SKM-1 (cell line): ENCODE data around the gene REST.
A peak's percentile ranks its signal among the peaks of the same experiment; 100 is the strongest.
"Not testable (repeated sequence)": the region's sequence is repeated elsewhere in the genome, so short reads cannot be mapped to it uniquely, and the experiment has no call there.

Source experiments
- DNase-seq: peaks from one replicate; lab custom pipeline; 2025; ENCODE audit not compliant: unreplicated experiment; lab: John Stamatoyannopoulos, UW

REST gene

DNA sequence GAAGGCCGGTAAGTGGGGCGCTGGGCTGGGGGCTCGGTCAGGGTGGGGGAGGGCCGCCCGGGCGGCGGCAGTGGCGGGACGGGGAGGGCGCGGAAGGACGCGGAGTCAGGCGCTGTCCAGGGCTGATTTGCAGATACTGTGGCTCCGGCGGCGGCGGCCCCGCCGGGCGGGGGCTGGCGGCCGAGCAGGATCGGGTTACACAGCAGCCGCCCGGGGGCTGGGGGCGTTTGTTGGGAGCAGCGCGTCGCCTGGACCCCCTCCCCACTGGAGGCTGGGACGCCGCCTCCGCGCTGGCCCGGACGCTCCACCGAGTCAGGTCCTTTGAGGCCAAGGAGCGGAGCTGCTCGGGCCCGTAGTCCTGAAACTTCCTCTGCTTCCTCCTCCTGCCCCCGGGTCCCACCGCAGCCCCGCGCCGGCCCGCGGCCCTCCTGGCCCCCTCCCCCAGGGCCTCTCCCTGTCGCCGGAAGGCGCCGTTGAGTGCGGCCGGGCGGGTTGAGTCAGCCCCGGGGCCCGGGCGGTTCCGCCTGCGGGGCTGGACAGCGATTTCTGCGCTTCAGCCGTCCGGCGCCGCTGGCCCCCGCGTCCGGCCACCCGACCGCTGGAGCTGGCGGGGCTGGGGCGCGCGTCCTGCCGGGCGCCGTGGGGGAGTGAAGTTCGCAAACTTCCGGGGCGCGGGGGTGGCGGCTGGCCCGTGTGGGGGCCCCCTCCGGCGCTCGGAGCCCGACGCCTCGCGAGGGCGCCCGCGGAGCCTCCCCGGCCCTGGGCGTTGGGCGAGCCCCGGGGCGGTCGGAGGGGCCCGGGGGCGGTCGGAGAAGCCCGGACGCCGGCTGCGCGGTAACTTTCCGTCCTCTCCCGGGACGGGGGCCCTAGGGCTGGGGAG is 746 bp downstream of the REST start:
- DNase-seq: peak; percentile 48

DNA sequence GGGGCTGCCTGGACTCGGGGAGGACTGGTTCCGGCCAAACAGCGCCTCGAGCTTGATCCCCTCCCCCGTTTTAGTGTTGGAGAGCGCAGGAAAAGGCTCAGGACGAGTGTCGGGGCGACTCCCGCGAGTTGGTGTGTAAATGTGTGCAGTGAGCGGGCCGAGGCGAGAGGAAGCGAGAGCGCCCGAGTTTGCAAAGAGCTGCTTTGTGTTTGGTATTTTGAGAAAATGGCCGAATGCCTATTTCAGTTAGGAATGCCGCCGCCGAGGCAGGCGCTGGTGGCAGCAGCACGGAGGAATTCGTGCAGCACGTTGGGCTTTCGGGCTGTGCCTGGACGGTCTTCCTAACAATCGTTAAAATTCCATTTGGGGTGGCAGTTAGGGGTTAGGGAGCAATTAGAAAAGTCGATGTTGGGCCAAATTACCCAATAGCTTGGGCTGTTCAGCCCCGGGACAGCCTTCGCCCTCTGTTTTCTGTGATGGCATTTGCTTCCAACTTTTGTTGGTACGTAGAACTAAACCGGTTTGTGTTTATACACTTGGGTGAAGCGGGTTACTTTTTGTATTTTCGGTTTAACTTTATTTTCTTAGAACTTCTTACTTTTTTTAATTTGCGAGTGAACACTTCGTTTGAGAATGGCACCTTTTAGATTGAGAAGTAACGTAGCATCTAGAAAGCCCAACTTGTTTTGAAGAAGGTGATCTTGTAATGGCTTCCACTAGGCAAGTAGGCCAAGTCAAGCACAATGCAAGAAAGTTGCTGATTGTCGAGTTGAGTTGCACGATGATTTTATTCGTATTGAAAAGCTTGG is 1.6 kb downstream of the REST start:
- no peak for DNase-seq

DNA sequence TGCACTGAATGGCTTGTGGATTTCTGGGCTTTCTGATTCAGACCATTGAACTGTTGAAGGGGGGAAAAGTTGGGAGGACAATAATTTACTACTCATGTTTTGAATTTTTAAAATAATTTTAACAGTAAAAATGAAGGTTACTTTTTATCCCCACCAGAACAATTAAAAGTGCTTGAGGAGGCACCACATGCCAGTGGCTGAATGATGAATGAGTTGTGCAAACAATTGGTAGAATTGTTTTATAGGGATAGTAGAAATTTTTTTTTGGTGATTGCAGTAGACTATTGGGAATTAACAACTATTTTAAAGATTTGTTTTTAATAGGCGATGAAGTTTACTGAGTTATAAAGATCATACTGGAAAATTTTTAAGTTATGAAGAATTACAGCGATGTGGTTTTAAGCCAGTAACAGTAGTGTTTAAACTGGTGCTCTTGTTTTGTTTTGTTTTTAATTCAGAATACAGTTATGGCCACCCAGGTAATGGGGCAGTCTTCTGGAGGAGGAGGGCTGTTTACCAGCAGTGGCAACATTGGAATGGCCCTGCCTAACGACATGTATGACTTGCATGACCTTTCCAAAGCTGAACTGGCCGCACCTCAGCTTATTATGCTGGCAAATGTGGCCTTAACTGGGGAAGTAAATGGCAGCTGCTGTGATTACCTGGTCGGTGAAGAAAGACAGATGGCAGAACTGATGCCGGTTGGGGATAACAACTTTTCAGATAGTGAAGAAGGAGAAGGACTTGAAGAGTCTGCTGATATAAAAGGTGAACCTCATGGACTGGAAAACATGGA is 2.7 kb downstream of the REST start:
- no peak for DNase-seq

DNA sequence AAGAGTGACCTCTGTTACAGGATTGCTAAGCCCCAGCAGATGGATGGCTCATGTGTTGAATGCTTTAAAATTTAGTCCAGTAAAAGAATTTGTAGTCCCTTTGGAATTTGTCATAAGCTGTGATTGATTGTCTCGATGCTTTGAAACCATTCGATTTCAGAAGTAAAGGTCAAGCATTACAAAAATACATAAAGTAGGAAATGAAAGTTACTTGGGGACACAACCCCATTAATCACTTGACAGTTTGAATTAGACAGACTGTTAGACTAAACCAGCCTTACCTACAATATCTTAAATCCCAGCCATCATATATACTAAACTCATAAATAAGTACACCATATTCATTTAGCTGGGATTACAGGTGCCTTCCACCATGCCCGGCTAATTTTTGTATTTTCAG is 6.6 kb downstream of the REST start:
- no peak for DNase-seq

DNA sequence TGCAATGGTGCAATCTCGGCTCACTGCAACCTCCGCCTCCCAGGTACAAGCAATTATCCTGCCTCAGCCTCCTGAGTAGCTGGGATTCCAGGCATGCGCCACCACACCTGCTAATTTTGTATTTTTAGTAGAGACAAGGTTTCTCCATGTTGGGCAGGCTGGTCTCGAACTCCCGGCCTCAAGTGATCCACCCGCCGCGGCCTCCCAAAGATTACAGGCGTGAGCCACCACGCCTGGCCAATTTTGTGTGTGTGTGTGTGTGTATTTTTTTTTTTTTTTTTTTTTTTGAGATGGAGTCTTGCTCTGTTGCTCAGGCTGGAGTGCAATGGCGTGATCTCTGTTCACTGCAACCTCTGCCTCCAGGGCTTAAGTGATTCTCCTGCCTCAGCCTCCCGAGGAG is 7.3 kb downstream of the REST start:
- DNase-seq: not testable (repeated sequence)

DNA sequence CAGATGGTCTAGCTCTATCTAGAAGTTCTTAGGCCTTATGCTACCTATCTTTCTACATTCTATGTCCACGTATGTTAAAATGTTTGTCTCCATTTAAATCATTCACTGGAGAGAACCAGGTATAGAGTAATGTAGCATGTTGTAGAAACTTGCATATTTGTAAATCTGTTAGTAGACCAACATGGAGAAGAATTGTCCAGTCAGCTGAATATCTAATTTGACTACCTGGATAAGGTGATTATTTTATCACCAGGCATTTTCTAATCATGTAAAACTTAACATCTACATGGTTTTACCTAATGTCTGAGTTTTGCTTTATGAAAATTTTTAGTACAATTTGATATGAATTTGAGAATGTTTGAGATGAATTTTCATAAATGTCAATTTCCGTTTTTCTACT is 19.5 kb downstream of the REST start:
- DNase-seq: no peak

DNA sequence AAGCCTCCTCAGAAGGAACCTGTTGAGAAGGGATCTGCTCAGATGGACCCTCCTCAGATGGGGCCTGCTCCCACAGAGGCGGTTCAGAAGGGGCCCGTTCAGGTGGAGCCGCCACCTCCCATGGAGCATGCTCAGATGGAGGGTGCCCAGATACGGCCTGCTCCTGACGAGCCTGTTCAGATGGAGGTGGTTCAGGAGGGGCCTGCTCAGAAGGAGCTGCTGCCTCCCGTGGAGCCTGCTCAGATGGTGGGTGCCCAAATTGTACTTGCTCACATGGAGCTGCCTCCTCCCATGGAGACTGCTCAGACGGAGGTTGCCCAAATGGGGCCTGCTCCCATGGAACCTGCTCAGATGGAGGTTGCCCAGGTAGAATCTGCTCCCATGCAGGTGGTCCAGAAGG is 22.9 kb downstream of the REST start:
- DNase-seq: no peak

DNA sequence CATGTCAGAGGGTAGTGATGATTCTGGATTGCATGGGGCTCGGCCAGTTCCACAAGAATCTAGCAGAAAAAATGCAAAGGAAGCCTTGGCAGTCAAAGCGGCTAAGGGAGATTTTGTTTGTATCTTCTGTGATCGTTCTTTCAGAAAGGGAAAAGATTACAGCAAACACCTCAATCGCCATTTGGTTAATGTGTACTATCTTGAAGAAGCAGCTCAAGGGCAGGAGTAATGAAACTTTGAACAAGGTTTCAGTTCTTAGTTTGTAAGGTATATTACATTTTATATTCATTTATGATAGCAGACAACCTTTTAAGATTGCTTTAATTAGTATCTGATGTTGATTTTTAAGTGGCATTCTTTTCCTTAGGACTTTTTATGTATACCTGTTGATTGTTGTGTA is 24.2 kb downstream of the REST start:
- DNase-seq: no peak

DNA sequence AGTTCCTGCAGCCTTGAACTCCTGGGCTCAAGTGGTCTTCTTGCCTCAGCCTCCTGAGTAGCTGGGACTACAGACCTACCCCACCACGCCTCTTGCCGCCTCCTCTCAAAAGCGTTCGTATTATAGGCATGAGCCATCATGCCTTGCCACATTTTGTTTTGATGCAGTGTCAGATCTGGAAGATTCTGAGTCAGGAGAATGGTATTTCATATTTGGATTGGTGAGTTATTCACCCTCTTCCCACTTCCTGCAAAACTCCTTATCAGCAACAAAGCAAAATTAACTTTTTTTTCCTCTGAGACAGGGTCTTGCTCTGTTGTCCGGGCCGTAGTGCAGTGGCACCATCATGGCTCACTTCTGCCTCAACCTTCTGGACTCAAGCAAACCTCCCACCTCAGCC is 29.6 kb downstream of the REST start:
- DNase-seq: no peak

DNA sequence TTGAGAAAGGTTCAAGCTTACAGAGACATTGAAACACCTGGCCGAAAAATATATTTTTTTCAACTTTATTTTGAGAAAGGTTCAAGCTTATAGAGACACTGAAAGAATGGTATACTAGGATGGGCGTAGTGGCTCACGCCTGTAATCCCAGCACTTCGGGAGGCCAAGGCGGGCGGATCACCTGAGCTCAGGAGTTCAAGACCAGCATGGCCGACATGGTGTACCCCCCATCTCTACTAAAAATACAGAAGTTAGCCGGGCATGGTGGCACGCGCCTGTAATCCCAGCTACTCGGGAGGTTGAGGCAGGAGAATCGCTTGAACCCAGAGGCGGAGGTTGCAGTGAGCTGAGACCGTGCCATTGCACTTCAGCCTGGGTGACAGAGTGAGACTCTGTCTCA is 32.1 kb downstream of the REST start:
- DNase-seq: not testable (repeated sequence)

DNA sequence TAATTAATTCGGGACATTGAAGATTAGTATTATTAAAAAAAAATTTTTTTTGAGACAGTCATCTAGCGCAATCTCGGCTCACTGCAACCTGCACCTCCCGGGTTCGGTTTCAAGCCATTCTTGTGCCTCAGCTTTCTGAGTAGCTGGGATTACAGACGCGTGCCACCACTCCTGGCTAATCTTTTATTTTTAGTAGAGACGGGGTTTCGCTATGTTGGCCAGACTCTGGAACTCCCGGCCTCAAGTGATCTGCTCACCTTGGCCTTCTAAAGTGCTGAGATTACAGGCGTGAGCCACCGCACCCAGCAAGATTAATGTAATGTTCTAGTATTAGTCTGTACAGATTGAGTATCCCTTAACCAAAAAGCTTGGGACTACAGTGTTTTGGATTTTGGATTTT is 32.7 kb downstream of the REST start:
- no peak for DNase-seq

DNA sequence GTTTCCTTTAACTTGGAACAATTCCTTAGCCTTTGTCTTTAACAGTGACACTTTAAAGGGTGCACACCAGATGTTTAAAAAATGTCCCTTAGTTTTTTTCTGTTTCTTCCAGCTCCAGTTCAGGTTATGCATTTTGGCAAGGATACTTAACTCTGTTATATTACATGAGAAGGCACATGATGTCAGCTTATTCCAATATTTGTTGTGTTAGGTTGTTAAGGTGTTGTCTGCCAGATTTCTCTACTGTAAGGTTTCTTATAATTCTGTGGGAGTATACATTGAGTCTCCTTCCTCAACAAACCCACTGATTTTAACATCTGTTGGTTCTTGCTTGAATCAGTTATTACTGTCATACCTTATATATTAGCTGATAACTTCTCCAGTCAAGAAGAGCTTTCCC is 33.3 kb downstream of the REST start:
- no peak for DNase-seq

DNA sequence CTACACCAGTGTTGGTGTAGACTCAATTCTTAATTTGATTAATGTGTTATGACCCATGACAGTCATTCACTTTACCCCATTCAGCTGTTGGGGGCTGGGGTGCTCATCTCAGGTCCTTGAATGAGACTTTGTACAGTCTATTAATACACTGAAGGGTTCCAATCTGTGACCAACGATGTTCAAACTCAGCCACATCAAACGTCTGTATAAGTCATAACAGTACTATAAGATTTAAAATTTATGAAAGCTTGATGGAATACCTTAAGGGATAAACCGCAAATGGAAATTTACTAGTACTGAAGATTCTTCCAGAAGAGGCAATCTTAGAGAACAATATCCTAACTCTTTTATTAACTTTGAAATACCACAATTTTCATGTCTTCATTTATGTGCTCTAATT is 33.7 kb downstream of the REST start:
- DNase-seq: no peak

DNA sequence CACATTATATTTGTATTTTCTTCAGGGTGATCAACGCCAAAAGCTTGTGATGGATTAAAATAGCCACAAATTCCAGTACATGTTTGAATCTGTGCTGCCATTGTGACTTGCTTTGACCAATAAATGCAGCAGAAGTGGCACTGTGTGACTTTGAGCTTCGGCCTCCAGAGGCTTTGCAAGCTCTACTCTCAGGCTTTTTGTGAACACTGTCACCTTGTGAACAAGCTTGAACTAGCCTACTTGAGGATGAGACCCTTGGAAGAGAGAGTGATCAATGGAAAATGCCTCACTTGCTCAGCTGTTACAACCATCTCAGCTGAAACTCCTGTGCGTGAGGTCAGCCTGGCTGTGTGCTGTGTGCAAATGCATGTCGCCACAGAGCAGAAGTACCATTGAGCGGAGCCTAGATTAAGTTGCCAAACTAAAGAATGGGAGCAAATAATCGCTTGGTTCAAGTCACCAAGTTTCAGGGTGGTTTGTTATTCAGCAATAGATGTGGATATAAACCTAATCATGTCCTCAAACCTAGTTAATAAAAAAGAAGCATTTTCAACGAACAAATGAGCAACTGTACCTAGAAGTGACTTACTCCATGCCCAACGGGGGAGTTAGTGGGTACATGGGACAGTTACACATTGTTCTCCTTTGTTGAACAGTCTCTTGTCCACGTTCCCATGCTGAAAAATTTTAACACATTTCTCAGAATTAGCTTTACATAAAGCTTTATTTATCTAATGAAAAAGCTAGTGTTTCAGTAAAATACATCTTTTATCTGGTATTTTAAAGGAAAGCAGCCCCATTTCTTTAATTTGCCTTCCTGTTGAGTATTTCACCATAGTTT is 46.2 kb downstream of the REST start:
- DNase-seq: no peak

DNA sequence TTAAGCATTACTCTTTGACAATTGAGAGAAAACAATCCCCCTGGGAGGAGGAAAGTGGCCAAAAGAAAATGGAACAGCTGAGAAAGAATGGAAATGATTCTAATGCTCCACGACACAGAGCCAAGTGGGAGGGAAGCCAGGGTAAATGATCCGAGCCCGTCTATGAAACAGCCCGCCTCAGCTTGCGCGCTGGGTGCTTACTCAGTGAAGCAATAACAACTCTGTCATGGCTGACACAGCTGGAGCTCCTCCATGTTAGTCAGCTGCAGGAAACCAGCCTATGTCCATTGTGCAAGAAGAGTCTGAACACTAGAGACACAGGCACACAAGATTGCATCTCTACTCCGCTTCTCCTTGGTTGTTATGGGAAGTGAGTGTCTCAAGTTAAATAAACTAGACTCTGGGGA is 50.4 kb downstream of the REST start:
- peak; percentile 97 for DNase-seq

DNA sequence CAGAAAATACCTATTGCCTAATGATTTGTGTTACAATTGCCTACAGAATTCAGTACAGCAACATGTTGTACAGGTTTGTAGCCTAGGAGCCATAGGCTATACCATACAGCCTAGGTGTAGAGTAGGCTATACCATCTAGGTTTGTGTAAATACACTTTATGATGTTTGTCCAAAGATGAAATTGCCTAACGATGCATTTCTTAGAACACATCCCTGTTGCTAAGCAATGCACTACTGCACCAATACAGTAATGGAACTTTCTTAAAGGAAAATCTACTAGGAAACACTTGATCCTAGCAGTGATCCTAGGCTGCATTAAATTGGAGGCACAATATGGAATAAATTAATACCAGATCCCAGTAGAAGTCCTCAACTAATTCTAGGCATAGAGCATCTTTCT is 51.4 kb downstream of the REST start:
- DNase-seq: no peak

DNA sequence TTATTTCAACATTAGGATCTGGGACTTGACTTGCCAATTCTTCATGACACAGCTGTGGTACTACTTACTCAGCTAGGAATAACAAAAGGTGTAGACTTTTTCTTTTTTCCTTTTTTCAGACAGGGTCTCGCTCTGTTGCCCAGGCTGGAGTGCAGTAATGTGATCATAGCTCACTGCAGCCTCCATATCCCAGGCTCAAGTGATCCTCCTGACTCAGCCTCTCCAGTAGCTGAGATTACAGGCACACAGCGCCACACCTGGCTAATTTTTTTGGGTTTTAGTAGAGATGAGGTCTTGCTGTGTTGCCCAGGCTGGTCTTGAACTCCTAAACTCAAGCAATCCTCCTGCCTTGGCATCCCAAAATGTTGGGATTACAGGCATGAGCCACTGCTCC is 53.4 kb downstream of the REST start:
- no peak for DNase-seq

DNA sequence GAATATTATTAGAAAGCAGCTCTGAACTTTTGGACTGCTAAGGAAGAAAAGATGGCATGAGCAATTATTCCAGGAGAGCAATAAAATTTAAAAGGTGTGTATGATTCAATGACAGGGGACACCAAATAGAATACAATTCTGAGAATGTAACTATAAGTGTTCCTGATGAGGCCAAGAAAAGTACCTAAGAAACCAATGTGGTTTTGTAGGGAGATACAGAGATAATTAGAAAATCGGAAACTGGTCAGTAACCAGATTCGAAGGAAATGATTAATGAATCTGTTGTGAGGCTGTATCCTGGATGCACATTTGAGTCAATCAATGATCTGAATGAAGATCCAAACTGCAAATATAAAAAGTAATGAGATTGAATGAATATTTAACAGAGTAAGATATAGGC is 63.7 kb downstream of the REST start:
- no peak for DNase-seq

DNA sequence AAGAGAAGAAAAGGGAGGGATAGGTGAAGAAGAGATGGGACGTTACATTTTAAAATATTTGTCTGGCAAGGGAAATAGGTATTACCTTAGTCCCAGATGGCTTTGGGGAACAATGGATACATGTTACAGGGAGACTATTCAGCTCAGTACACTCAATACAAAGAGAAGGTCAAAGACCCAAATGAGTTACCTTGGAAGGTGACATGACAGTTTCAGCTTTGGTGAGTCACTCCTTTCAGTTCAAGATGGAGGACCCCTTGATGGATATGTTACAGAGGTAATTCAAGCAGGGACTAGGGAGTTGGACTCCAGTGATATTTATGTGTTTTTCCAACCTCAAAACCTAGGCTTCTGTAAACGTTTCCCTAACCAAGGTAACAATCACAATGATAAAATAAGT is 64.7 kb downstream of the REST start:
- DNase-seq: no peak

DNA sequence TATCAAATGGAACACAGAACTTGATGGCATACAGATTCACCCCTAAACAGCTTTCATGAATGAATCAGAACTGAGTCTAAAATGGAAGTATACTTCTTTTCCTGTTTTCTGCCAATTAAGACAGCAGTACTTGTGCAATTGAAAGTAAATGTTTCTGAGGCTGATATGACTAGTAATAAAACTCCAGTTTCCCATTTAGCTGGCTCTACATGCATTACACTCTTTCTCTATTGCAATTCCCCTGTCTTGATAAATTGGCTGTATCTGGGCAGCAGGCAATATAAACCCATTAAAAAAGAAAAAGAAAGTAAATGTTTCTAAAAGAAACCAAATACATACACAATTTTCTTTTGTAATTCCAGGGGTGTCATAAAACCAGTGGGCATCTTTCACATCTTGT is 65.1 kb downstream of the REST start:
- no peak for DNase-seq

DNA sequence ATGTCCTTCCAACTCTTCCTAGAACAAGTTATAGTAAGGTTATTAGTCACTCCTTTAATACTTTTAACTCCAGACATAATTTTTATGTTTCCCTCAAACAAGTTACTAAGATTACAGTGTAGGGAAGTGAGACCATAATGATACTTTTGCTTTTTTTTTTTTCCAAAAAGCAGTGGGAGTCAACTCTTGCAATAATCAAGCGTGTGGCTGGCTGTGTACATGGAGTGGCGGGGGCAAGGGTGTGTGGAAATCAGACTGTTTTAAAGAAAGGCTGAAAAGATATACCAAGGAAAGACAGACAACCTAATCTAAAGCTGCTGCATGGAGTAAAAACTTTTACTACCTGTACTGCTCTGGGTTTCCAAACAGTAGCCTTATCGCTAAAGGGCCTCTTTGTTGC is 65.6 kb downstream of the REST start:
- DNase-seq: no peak
